Left renal pelvis (tissue), 4 donors: ENCODE measurements around the gene PDAP1. TPM values are rescaled to one million over a fixed set of nuclear protein-coding genes. Genes with fewer than 3 reads are reported as not detected.
"Not testable (repeated sequence)": the region's sequence is repeated elsewhere in the genome, so short reads cannot be mapped to it uniquely, and the experiment has no call there.

ENCODE experiments used
- DNase-seq, 4 donors: peaks; one replicate each; pipeline ENCODE4 v3.0.0-alpha.2; 2013; ENCODE audit warnings: low read depth in 4 of 4, low spot score in 3 of 4
- polyA plus RNA-seq, 4 donors: library from polyadenylated mRNA; unstranded; fragments of 120-200 nt; gene quantifications; one replicate each; pipeline ENCODE4 v1.2.1, GENCODE V29; 2013; ENCODE audit not compliant: insufficient read length in 4 of 4

The PDAP1 gene
- polyA plus RNA-seq, 4 donors: 114 to 140 (median 137) TPM

- DNase-seq: no peak
Observed at GRCh38 chr7:99428972-99429566, 20.7 kb upstream of the PDAP1 start.

DNA sequence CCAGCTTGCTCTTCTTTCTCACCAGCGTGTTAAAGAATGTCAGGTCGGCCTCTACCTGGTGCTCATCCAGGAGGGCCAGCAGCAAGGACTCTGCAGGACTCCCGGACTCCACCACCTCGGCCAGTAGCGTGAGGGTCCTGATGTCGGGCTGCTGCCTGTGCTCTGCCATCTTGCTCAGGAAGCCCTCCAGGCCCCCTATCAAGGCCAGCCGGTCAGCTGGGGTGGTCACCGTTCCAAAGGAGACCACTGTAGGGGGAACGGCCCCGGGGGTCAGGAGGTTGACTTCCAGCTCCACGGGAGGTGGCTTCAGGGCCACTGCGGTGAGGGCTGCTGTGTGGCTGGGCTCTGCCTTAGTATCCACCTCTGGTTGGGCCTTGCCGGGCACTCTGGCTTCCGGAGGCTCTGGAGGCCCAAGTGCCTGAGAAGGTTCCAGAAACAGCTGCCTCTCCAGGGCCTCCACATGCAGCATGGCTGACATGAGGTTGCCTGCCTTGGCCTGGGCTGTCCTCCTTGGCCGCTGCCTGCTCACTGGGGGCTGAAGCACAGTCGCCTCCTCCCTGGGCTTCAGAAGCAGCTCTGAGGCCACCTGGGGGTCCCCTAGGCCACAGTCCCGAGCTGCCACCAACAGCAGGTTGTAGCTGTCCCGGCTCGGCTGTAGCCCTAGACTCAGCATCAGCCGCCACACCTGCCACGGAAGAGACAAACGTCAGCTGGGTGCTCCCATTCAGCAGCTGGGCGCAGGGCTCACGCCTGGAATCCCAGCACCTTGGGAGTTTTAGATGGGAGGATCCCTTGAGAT is 16.7 kb upstream of the PDAP1 start:
- DNase-seq: no peak

GRCh38 chr7:99422625-99423024 is 14.2 kb upstream of the PDAP1 start:
- no peak for DNase-seq

DNA sequence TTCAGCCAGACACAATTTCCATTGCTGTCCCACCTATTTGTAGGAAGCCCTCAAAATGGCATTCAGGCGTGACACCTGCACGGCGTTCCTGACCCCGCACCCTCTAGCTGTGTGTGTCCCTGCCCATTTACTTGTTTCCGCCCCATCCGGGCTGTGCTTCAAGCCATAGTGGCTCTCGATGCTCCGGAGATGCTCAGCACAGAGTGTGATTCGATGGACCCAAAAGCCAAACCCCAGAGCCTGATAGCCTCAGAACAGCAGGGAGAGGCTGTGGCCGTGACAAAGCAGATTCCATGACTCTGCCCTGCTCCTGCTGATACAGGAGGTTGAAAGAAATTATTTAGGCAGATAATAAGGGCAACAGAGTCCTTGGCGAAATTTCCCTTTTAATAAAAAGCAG is 13.8 kb upstream of the PDAP1 start:
- no peak for DNase-seq

DNA sequence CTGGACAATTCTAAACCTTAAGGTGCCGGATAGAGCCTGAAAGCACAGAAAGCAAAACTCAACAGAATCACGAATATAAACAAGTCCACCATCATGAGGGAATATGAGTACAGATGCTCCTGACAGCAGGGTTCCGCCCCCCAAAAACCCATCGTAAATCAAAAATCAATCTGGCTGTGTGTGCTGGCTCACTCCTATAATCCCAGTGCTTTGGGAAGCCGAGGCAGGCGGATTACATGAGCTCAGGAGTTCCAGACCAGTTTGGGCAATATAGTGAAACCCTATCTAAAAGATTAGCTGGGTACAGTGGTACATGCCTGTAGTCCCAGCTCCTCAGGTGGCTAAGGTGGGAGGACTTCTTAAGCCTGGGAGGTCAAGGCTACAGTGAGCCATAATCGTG is 12.6 kb upstream of the PDAP1 start:
- no peak for DNase-seq

DNA sequence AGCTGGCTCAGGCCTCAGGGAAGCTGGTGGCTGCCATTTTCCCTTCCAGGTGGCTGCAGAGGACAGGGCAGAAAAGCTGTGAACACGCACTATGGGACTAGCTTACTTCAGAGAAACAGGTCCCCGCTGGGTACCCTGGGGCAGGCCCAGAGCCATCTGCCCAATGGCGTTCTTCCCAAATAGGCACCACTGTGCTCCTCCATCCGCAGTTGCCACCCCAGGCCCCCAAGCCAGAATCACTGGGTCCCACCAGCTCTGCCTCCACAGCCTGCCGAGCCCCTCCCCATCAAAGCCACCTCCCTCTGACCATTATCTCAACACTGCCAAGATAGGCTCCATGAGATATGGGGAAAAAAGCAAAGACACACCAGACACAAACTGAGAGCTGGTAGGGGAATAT is 11.8 kb upstream of the PDAP1 start:
- no peak for DNase-seq

- no peak for DNase-seq
Observed at GRCh38 chr7:99419323-99420021, 11.1 kb upstream of the PDAP1 start.

DNA sequence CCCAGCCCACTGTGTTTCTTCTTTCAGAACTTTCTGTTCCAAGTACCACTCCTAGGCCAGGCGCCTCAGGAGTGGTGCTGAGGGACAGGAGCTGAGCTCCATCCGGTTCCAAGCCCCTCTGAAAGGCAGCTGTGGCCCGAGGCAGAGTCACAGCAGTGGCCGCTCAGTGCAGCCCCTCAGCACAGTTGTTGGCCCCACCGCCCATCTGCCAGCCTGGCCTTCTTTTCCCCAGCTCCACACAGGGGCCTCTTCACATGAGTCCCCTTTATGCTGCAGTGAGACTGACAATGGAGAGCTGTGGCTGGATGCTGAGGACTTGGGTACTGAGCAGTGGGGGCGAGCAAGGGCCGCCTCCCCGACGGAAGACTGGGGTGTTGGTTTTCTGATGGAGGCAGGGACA is 9.9 kb upstream of the PDAP1 start:
- DNase-seq: no peak

DNA sequence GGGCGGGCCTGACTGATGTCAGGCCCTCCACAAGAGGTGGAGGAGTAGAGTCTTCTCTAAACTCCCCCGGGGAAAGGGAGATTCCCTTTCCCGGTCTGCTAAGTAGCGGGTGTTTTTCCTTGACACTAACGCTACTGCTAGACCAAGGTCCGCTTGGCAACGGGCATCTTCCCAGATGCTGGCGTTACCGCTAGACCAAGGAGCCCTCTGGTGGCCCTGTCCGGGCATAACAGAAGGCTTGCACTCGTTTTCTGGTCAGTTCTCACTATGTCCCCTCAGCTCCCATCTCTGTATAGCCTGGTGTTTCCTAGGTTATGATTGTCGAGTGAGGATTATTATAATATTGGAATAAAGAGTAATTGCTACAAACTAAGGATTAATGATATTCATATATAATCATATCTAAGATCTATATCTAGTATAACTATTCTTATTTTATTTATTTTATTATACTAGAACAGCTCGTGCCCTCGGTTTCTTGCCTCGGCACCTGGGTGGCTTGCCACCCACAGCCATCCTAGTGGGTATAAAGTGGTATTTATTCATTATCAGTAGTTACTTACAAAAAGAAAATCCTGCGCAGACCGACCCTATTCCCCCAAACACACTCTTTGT is 7.2 kb upstream of the PDAP1 start:
- not testable (repeated sequence) for DNase-seq

- no peak for DNase-seq
Observed at GRCh38 chr7:99410635-99411034, 2.2 kb upstream of the PDAP1 start.

GRCh38 chr7:99409806-99410205 is 1.4 kb upstream of the PDAP1 start:
- no peak for DNase-seq

GRCh38 chr7:99409192-99409572 is 785 bp upstream of the PDAP1 start:
- DNase-seq: no peak

DNA sequence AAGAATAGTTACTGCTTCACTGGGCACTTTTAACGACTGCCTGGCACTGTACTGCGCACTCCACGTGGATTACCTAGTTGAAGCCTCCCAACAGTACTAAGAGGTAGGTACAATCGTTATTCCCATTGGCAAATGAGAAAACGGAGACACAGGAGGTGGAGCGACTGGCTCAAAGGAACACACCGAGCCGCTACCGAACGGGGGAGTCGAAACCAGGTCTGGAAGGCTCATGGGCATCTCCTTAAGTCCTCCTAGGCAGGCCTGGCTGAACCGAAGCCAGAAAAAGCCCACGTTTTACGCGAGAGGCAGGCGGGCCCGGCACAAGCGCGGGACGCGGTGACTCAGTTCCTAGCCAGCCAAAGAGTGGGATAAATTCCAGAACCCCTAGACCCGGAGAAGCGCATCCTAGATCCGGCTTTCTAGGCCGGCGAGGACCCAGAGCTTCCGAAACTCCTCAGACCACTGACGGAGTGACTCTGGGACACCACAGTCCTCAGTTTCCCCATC is 472 bp downstream of the PDAP1 start:
- no peak for DNase-seq

DNA sequence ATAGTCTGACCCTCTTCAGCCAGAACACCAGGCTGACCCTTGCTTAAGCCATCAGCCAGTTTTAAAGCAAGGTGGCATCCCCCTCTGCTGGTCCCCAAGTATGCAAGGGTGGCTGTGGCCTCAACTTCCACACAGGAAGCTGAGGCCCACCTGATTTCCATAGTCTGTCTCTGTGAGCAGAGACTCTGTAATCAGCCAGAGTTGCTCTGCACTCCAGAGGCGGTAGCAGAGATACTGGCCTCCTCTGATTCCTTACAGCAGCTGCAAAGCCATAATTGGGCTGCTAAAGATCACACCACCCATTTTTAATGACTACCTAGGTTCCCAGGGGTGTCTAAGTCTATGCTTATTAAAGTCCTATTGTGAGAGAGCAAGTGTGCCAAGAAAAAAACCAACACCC is 1.8 kb downstream of the PDAP1 start:
- no peak for DNase-seq

DNA sequence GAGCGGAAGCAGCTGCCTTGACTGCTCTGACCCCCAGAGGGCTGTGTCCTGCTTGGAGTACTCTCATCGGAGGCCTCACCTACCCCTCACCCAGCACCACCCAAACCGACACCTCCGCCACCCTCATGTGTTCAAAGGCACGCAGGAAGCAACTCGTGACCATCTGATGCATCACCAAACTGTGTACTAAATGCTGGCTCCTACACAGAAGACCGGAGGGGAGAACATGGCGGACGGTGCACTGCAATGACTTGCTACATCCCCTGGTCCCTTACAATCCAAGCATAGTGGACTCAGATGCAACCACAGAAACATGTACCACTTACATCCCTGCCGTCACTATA is 3.4 kb downstream of the PDAP1 start:
- no peak for DNase-seq

GRCh38 chr7:99404235-99404976 is 4.0 kb downstream of the PDAP1 start:
- no peak for DNase-seq

- no peak for DNase-seq
Observed at GRCh38 chr7:99403764-99404163, 4.6 kb downstream of the PDAP1 start.

DNA sequence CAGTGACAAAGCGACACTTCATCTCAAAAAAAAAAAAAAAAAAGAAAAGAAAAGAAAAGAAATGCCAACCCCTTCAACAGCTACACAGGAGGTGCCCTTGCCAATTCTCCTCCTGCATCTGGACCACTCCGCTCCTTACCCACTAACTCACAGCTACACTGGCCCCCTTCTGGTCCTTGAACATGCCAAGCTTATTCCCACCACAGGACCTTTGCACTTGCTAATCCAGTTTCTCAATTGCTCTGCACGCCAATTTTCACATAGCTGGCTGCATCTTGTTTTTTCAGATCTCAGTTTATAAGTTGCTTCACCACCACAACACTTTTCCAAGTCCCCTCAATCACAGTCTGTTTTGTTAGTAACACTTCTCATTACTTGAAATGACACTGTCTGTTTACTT is 5.5 kb downstream of the PDAP1 start:
- no peak for DNase-seq

DNA sequence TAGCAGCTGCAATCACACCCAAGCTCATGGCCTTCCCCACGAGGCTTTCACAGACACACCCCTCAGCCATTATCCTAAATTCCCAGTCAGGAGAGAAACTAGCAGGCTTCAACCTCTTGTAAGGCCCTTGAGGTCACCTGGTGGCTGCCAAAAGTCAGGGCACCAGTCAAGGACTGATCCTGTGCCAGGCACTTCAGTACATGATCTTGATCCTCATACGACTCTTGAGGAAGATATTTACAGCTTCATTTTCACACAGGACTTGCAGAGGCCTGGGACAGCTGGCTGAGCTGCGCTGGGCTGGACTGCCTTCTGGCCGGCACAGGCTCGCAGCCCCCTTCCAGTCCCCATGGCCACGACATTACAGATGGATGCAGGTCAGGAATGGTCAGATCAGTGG is 8.8 kb downstream of the PDAP1 start:
- DNase-seq: no peak

DNA sequence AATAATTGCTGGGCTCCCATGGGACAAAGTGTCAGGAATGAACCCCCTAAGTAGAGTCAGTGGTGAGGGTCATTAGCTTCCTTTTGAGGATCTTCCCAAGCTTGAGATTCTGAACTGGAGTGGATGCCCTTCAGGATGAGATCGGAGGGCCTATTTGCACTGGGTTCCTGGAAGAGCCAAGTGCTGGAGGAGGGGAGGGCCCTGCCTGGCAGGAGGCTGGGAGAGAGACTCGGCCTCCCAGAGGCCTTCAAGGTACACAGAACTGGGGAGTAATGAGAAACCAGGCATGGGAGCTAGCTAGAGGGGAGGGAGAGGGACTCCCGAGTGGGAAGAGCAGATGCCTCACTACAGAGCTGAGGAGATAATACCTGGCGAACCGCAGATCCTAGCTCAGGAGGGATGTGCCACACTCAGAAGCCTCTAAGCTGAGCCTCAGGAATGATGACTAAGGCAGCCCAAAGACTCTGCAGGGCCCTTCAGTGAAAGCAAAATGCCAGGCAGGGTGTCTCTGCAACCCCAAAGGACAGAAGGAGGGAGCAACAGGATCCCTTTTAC is 9.4 kb downstream of the PDAP1 start:
- no peak for DNase-seq
